ENCODE results near the gene DGKG. TPM values are rescaled to one million over a fixed set of nuclear protein-coding genes. Genes with fewer than 3 reads are reported as not detected.

DGKG gene
- total and polyA plus RNA-seq, 4 donors, result 0.84 to 7.8 (median 1.7) TPM

DNA sequence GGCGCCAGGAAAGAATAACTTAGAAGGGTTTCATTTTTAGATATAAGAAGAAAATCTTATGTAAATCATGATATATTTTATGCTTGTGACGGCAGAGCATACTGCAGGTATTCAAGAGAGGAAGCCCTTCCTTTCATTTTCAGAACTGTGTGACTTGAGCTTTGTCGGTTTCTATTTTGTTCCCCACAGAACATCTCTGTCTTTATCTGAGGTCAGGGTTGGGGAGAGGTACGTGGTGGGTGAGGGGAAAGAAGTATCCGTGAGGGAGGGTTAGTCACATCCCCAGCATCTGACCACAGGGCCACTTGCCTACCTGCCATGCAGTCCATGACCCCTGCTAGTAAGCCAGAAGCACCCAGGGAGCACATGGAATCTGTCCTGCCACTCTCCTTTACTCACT is 126.5 kb downstream of the DGKG start:
- WGBS, result 66% methylated on average over 5 of the region's 5 CpGs
- TF ChIP-seq RAD21 (IDR thresholded peaks at IDR 0.05) (no peak), FOXA2 (IDR thresholded peaks at IDR 0.05) (no peak), HNF4A (conservative IDR thresholded peaks at IDR 0.05) (no peak), RXRA (IDR thresholded peaks at IDR 0.05) (no peak)
- TF ChIP-seq, protein P1, sequence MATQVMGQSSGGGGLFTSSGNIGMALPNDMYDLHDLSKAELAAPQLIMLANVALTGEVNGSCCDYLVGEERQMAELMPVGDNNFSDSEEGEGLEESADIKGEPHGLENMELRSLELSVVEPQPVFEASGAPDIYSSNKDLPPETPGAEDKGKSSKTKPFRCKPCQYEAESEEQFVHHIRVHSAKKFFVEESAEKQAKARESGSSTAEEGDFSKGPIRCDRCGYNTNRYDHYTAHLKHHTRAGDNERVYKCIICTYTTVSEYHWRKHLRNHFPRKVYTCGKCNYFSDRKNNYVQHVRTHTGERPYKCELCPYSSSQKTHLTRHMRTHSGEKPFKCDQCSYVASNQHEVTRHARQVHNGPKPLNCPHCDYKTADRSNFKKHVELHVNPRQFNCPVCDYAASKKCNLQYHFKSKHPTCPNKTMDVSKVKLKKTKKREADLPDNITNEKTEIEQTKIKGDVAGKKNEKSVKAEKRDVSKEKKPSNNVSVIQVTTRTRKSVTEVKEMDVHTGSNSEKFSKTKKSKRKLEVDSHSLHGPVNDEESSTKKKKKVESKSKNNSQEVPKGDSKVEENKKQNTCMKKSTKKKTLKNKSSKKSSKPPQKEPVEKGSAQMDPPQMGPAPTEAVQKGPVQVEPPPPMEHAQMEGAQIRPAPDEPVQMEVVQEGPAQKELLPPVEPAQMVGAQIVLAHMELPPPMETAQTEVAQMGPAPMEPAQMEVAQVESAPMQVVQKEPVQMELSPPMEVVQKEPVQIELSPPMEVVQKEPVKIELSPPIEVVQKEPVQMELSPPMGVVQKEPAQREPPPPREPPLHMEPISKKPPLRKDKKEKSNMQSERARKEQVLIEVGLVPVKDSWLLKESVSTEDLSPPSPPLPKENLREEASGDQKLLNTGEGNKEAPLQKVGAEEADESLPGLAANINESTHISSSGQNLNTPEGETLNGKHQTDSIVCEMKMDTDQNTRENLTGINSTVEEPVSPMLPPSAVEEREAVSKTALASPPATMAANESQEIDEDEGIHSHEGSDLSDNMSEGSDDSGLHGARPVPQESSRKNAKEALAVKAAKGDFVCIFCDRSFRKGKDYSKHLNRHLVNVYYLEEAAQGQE (IDR thresholded peaks at IDR 0.05), result no peak
- TF ChIP-seq, protein P2, sequence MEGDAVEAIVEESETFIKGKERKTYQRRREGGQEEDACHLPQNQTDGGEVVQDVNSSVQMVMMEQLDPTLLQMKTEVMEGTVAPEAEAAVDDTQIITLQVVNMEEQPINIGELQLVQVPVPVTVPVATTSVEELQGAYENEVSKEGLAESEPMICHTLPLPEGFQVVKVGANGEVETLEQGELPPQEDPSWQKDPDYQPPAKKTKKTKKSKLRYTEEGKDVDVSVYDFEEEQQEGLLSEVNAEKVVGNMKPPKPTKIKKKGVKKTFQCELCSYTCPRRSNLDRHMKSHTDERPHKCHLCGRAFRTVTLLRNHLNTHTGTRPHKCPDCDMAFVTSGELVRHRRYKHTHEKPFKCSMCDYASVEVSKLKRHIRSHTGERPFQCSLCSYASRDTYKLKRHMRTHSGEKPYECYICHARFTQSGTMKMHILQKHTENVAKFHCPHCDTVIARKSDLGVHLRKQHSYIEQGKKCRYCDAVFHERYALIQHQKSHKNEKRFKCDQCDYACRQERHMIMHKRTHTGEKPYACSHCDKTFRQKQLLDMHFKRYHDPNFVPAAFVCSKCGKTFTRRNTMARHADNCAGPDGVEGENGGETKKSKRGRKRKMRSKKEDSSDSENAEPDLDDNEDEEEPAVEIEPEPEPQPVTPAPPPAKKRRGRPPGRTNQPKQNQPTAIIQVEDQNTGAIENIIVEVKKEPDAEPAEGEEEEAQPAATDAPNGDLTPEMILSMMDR (IDR thresholded peaks at IDR 0.05; ENCODE audit: low read depth, low read length, missing input control), result no peak
- no peak overlapping the region for H3K9ac ChIP-seq (ENCODE audit: low read depth in 1 of 2, low read length in 2 of 2)
- no peak overlapping the region for H3K4me3 ChIP-seq (ENCODE audit: low read depth in 1 of 3, low read length in 3 of 3)
- H3K27me3 ChIP-seq (ENCODE audit: control insufficient read depth in 4 of 4, insufficient read depth in 4 of 4, low read length in 3 of 4), result no peaks in the 10 kb centered on the region
- H3K9me3 ChIP-seq (ENCODE audit: control insufficient read depth in 4 of 4, low read length in 3 of 4), result no peaks in the 10 kb centered on the region
- H3K4me1 ChIP-seq (ENCODE audit: control insufficient read depth in 4 of 4, insufficient read depth in 4 of 4, low read length in 3 of 4), result no peaks in the 10 kb centered on the region
- H3K36me3 ChIP-seq (ENCODE audit: control insufficient read depth in 4 of 4, insufficient read depth in 3 of 4, low read depth in 1 of 4, low read length in 3 of 4), result no peaks in the 10 kb centered on the region
- no peak for DNase-seq (ENCODE audit: low spot score)
- H3K27ac ChIP-seq (ENCODE audit: low read depth in 1 of 2, low read length in 2 of 2), result no peak overlapping the region

DNA sequence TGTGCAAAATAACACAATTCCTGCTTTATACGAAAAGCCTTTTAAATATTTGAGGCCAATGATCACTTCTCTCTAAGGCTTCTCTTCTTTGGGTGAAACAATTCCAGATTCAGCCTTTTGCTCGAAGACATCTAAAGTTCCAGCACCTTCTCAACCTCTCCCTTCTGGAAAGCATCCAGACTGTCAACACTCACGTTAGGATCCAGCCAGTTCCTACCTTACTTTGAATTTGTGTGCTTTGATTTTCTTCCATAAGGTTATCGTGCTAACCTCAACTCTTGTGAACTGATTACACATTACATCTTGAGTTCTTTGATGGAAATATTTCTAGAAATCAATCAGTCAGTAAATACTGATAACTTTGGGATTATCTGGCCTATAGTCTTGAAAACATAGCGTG is 127.9 kb downstream of the DGKG start:
- H3K36me3 ChIP-seq (ENCODE audit: control insufficient read depth in 4 of 4, insufficient read depth in 3 of 4, low read depth in 1 of 4, low read length in 3 of 4), result no peaks in the 10 kb centered on the region
- no peak overlapping the region for H3K4me3 ChIP-seq (ENCODE audit: low read depth in 1 of 3, low read length in 3 of 3)
- H3K4me1 ChIP-seq (ENCODE audit: control insufficient read depth in 4 of 4, insufficient read depth in 4 of 4, low read length in 3 of 4), result no peaks in the 10 kb centered on the region
- TF ChIP-seq HNF4A (conservative IDR thresholded peaks at IDR 0.05), result no peak
- TF ChIP-seq, protein P3, sequence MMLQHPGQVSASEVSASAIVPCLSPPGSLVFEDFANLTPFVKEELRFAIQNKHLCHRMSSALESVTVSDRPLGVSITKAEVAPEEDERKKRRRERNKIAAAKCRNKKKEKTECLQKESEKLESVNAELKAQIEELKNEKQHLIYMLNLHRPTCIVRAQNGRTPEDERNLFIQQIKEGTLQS (IDR thresholded peaks at IDR 0.05), result no peak
- TF ChIP-seq JUND (IDR thresholded peaks at IDR 0.05), result no peak
- TF ChIP-seq SP1 (IDR thresholded peaks at IDR 0.05), result no peak
- TF ChIP-seq NR2F2 (IDR thresholded peaks at IDR 0.05), result no peak
- TF ChIP-seq RAD21 (IDR thresholded peaks at IDR 0.05), result no peak
- TF ChIP-seq, protein P1 (IDR thresholded peaks at IDR 0.05), result no peak
- no peak for TF ChIP-seq YY1 (IDR thresholded peaks at IDR 0.05)
- TF ChIP-seq FOXA2 (IDR thresholded peaks at IDR 0.05), result no peak
- no peak for TF ChIP-seq GABPA (IDR thresholded peaks at IDR 0.05 in 1 of 2, conservative IDR thresholded peaks at IDR 0.05 in 1 of 2)
- TF ChIP-seq EGR1 (IDR thresholded peaks at IDR 0.05; ENCODE audit: low read depth in 2 of 2), result no peak
- no peak overlapping the region for H3K9ac ChIP-seq (ENCODE audit: low read depth in 1 of 2, low read length in 2 of 2)
- 69% methylated on average over 5 of the region's 5 CpGs for WGBS
- H3K27me3 ChIP-seq (ENCODE audit: control insufficient read depth in 4 of 4, insufficient read depth in 4 of 4, low read length in 3 of 4), result no peaks in the 10 kb centered on the region
- no peaks in the 10 kb centered on the region for H3K9me3 ChIP-seq (ENCODE audit: control insufficient read depth in 4 of 4, low read length in 3 of 4)
- no peak for DNase-seq (ENCODE audit: low spot score)
- no peak overlapping the region for H3K27ac ChIP-seq (ENCODE audit: low read depth in 1 of 2, low read length in 2 of 2)

All from liver (tissue), 9 donors.